ENCODE measurements around the gene VSIG1.

GRCh38 chrX:108072746-108073145 lies 27.9 kb downstream of the VSIG1 start:
- TF ChIP-seq, protein P1, sequence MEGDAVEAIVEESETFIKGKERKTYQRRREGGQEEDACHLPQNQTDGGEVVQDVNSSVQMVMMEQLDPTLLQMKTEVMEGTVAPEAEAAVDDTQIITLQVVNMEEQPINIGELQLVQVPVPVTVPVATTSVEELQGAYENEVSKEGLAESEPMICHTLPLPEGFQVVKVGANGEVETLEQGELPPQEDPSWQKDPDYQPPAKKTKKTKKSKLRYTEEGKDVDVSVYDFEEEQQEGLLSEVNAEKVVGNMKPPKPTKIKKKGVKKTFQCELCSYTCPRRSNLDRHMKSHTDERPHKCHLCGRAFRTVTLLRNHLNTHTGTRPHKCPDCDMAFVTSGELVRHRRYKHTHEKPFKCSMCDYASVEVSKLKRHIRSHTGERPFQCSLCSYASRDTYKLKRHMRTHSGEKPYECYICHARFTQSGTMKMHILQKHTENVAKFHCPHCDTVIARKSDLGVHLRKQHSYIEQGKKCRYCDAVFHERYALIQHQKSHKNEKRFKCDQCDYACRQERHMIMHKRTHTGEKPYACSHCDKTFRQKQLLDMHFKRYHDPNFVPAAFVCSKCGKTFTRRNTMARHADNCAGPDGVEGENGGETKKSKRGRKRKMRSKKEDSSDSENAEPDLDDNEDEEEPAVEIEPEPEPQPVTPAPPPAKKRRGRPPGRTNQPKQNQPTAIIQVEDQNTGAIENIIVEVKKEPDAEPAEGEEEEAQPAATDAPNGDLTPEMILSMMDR (IDR thresholded peaks at IDR 0.05), result no peak
- no peak for TF ChIP-seq ZFX (IDR thresholded peaks at IDR 0.05; ENCODE audit: borderline replicate concordance)
